Bronchial epithelial cell (primary cell): ENCODE measurements around the gene SHBG. TPM values are rescaled to one million over a fixed set of nuclear protein-coding genes. Genes with fewer than 3 reads are reported as not detected.
"Not testable (repeated sequence)": the region's sequence is repeated elsewhere in the genome, so short reads cannot be mapped to it uniquely, and the experiment has no call there.

ENCODE experiments used
- DNase-seq: peaks from one replicate; pipeline ENCODE4 v3.0.0-alpha.2; 2010; ENCODE audit warnings: low read depth
- FAIRE-seq: peaks from 2 replicates; lab custom pipeline; 2011; peaks lifted over from hg19 to GRCh38; lab: Jason Lieb, UNC
- H3K27me3 ChIP-seq: 2 replicates; pipeline ENCODE4 v1.5.1; 2011; ENCODE audit warnings: low read length; ENCODE audit not compliant: control insufficient read depth, insufficient read depth
- H3K36me3 ChIP-seq: 2 replicates; pipeline ENCODE4 v1.5.1; 2011; ENCODE audit warnings: low read length; ENCODE audit not compliant: control insufficient read depth, insufficient read depth
- H3K4me3 ChIP-seq: 2 replicates; pipeline ENCODE4 v1.5.1; 2011; ENCODE audit warnings: mild to moderate bottlenecking, low read depth, low read length, control low read depth
- total RNA-seq: library from RNA; depleted of rRNA; stranded (reverse); fragments of >200 nt; gene quantifications from 2 replicates; pipeline ENCODE4 v1.2.1, GENCODE V29; 2014
- TF ChIP-seq, protein P1 (sequence below): IDR thresholded peaks from 2 replicates; pipeline ENCODE4 v1.5.1; 2011; ENCODE audit warnings: mild to moderate bottlenecking, moderate library complexity, low read length, control low read depth, inconsistent platforms; ENCODE audit not compliant: insufficient read depth, severe bottlenecking

The SHBG gene
- total RNA-seq, 1 donor from 2014 or later, result not detected

DNA sequence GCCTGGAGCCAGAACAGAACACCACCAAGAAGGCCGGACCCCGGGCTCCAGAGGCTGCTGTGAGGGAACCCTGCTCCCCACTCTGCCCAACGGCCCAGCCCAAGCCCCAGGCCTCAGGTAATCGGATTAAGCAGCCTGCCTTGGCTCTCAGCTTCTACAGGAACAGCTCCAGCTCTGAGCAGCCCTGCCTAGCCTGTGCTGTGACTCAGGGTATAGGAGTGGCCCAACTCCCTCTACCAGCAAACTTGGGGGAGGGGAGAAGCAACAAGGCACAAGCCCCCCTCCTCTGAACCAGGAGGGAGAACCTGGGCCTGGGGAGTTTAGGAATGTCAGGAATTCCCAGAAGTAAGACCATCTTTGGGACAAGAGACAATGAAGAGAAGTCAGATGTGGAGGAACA is 39.2 kb upstream of the SHBG start:
- FAIRE-seq (no peak), DNase-seq (peak; percentile 73)
- TF ChIP-seq, protein P1, sequence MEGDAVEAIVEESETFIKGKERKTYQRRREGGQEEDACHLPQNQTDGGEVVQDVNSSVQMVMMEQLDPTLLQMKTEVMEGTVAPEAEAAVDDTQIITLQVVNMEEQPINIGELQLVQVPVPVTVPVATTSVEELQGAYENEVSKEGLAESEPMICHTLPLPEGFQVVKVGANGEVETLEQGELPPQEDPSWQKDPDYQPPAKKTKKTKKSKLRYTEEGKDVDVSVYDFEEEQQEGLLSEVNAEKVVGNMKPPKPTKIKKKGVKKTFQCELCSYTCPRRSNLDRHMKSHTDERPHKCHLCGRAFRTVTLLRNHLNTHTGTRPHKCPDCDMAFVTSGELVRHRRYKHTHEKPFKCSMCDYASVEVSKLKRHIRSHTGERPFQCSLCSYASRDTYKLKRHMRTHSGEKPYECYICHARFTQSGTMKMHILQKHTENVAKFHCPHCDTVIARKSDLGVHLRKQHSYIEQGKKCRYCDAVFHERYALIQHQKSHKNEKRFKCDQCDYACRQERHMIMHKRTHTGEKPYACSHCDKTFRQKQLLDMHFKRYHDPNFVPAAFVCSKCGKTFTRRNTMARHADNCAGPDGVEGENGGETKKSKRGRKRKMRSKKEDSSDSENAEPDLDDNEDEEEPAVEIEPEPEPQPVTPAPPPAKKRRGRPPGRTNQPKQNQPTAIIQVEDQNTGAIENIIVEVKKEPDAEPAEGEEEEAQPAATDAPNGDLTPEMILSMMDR, result no peak
- H3K4me3 ChIP-seq, result no peak overlapping the region
- H3K27me3 ChIP-seq, result no peaks in the 10 kb centered on the region
- peaks cover 31% of the 10 kb centered on the region for H3K36me3 ChIP-seq

DNA sequence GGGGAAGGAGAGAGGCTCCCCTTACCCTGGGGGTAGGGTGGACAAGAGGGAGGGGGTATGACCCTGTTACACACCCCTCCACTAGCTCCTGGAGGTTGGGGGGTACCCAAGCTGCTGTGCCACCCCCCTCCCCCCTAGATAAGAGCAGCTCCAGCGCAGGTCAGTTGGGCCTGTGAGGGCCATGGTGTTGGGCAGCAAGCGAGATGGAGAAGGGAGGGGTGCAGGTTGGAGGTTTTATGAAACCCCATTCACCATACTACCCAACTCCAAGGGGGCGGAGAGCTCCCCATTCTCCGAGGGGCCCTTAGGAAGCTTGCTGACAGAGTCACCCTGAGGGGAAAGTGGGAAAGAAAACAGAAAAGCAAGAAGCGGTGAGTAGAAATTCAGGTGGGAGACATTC is 38.3 kb upstream of the SHBG start:
- Histone ChIP-seq H3K4me3 (no peak overlapping the region), H3K36me3 (peaks cover 30% of the 10 kb centered on the region)
- FAIRE-seq, result no peak

DNA sequence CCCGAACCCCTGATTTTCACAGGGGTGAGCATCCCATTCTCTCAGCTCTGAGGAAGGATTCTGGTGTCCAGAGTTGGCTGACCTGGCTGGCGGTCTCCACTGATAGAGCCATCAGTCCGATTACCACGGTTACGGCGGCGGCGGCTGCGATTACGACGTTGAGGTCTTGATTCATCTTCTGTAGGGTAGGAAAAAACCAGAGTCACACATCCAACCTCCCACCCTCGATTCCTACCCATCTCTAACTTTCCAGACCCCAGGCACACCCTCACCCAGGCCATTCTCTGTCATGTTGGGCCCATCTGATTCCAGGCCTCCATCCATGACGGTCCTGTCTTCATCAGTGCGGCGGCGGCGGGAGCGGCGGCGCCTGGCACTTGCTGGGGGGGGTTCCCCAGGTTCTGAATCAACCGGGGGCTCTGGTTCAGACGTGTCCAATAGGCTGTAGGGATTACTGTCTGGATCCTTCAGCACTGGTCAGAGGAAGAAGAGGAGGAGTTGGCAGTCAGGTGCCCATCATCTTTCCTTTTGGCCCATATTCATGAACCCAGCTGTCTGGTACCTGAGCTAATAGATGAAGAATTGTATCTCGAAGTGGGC is 37.4 kb upstream of the SHBG start:
- no peak for DNase-seq
- TF ChIP-seq, protein P1, result no peak
- Histone ChIP-seq H3K4me3 (no peak overlapping the region), H3K27me3 (no peaks in the 10 kb centered on the region), H3K36me3 (peaks cover 25% of the 10 kb centered on the region)
- no peak for FAIRE-seq

More for the DNA sequence above, 38.3 kb upstream of the SHBG start:
- no peak for DNase-seq
- H3K27me3 ChIP-seq, result no peaks in the 10 kb centered on the region
- TF ChIP-seq, protein P1, result no peak

DNA sequence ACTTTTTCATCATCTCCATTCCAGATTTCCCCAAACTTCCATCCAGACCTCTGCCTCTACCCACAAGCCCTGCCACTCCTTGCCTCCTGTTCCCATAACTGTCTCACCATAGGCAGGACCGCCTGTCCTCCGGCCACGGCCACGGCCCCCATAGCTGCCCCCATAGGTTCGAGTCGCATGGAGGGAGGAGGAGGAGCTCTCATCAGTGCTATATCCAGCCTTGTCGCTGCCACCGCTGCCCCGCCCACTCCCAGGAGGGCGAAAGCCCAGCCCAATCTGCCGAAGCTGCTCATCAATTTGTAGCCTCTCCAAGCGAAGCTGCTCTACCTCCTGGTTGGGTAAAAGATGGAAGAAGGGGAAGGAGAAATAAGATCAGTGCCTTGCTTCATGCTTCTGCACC is 36.6 kb upstream of the SHBG start:
- Histone ChIP-seq H3K4me3 (no peak overlapping the region), H3K36me3 (peaks cover 25% of the 10 kb centered on the region), H3K27me3 (no peaks in the 10 kb centered on the region)
- no peak for DNase-seq
- FAIRE-seq, result no peak
- TF ChIP-seq, protein P1, result no peak

DNA sequence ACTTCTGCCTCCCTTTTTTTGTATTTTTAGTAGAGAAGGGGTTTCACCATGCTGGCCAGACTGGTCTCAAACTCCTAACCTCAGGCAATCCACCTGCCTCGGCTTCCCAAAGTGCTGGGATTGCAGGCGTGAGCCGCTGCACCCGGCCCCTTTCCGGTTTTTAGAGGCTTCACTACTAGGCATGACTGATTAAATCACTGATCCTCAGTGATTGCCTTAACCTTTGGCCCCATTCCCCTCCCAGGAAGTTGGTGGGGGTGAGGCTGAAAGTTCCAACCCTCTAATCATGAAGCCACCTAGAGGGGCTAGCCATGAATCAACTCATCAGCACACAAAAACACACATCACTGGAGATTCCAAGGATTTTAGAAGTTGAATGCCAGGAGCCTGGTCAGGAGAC is 32.4 kb upstream of the SHBG start:
- not testable (repeated sequence) for H3K4me3 ChIP-seq, DNase-seq, H3K27me3 ChIP-seq
- peak; percentile 97 for FAIRE-seq
- peaks cover 32% of the 10 kb centered on the region for H3K36me3 ChIP-seq

DNA sequence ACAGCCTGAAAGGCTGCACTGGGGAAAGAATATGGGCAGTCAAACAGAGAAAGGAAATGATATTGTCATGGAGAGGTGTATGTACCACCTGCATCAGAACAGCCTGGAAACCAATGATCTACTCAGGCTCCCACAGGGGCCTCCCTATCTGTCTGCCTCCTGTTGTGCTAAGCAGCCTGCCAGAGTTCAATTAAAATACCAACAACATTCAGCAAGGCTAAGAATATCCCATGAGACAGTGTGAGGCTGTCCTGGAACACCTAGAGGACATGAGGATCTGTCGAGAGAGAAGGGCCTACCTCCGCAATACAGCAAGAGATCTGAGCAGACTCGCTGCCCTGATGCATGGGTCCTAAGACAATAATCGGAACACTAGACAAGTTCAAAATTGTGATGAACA is 23.7 kb upstream of the SHBG start:
- Histone ChIP-seq H3K36me3 (peaks cover 21% of the 10 kb centered on the region), H3K27me3 (no peaks in the 10 kb centered on the region), H3K4me3 (no peak overlapping the region)
- no peak for FAIRE-seq
- no peak for DNase-seq
- TF ChIP-seq, protein P1, result no peak
